Measurements from ENCODE around the gene LRP10.
"Not testable (repeated sequence)": the region's sequence is repeated elsewhere in the genome, so short reads cannot be mapped to it uniquely, and the experiment has no call there.

Gene LRP10, protein sequence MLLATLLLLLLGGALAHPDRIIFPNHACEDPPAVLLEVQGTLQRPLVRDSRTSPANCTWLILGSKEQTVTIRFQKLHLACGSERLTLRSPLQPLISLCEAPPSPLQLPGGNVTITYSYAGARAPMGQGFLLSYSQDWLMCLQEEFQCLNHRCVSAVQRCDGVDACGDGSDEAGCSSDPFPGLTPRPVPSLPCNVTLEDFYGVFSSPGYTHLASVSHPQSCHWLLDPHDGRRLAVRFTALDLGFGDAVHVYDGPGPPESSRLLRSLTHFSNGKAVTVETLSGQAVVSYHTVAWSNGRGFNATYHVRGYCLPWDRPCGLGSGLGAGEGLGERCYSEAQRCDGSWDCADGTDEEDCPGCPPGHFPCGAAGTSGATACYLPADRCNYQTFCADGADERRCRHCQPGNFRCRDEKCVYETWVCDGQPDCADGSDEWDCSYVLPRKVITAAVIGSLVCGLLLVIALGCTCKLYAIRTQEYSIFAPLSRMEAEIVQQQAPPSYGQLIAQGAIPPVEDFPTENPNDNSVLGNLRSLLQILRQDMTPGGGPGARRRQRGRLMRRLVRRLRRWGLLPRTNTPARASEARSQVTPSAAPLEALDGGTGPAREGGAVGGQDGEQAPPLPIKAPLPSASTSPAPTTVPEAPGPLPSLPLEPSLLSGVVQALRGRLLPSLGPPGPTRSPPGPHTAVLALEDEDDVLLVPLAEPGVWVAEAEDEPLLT

DNA sequence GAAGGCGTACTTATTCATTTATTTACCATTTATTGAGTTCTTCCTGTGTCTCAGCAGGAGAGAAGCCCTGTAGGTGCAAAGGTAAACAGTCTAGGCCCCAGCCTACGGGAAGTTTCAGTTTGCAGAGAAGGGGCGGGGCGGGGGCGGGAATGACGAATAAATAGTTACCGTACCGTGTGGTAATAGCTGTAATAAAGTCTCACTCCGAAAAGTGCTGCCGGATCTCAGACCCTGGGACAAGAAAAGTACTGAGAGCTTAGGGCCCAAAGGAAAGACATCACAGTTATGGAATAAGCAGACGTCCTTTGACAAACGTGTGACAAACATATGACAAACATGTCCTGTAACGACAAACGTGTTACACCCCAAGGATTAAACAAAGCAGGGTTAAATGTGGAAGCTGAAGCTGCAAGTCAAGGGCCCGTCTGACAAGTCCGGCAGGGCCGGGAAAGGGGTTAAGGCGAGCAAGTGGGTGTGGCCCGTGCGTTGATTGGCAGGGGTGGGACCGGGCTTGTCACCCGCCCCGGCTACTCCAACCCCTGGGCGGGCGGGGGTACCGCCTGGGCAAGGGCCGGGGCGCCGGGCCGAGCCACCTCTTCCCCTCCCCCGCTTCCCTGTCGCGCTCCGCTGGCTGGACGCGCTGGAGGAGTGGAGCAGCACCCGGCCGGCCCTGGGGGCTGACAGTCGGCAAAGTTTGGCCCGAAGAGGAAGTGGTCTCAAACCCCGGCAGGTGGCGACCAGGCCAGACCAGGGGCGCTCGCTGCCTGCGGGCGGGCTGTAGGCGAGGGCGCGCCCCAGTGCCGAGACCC, at the start of gene LRP10:
LRP10 (plus strand) TSS at position 517 of the 809 bp plus-strand sequence. CDS start 564 bp downstream, outside the sequence.
- peak; percentile 47 for DNase-seq

DNA sequence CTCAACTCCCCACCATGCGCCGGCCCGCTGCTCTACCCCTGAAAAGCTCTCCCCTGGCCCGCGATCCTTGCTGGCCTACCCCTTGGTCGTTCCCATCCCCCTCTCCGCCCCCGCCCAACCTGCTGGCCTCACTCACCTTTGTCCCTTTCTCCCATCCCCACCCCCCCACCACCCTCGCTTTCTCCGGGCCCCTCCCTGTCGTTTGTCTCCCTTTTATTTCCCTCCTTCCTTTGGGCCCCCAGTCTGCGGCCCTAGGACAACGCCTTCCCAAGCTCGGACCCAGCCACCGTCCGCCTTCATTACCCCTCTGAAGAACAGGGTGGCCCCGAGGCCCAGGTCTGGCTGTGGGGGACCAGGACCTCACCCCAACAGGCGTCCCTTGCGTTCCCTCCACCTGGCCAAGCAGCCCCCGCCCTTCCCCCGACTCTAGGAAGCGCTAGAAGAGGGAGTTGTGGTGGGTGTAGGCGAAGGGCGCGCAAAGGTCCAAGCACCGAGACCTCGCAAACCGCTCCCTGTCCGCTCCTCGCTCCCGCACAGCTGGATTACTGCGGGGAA, 49.4 kb upstream of the LRP10 start:
- DNase-seq: no peak

DNA sequence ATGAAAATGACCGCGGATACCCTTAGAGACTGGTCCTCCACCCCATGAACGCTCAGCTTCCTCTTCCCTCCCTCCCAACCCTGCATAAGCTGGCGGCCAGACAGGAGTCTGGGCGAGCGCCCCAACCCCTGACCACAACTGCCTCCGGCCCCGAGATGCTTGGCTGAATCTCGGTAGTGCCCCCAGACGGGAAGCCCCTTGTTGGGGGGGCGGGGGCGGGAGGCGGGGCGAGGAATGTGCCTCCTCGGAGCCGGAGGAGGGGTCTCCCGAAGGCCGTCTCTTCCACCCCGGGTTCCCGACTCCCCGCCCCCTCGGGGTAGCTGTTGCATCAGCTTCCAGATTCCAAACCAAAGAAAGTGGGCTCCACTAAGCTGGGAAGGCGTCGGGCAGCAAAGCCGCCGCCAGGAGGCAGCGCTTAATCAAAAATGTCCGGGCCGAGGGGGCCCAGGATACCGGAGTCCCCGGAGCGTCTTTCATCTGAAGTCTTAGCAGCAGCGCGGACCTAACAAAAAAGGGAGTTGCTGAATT, 48.9 kb upstream of the LRP10 start:
- DNase-seq: peak; percentile 49

DNA sequence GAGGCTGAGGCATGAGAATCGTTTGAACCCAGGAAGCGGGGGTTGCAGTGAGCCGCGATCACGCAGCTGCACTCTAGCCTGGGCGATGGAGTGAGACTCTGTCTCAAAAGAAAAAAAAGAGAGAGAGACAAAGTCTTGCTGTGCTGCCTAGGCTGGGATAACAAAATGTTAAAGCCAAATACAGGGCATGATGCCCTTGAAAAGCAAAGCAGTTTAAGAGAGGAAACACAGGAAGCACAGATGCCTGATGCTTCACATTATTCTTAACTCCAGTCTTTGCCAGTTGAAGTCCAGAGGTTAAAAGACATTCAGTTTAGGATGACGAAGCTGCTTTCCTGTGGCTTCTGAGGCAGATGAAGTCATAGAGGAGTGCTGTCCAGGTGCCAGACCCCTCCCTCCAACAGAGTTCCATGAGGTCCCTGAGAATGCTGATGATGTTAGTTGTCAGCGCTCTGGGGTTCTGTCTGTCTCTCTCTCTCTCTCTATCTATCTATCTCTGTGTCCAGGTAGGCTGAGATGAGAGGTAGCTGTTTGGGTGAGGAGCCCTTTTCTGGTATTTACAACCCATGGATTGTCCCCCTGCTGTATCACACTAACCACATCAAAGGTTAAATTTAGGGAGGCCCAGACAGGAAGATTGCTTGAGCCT, 46.7 kb upstream of the LRP10 start:
- DNase-seq: no peak

DNA sequence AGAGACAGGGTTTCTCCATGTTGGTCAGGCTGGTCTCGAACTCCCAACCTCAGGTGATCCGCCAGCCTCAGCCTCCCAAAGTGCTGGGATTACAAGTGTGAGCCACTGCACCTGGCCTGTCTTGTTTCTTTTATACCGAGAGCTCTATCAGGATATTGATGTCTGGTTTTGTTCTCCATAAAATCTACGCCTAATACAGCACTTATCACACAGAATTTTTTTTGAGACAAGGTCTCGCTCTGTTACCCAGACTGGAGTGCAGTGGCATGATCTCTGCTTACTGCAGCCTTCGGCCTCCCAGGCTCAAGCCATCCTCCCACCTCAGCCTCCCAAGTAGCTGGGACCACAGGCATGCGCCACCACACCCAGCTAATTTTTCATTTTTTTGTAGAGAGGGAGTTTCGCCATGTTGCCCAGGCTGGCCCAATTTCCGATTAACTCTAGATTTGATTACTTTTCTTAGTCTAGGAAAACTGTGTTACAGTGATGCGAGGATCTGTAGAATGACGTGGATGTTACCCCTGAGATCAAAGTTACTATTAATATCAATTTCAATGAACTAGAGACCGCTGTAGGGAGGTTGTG, 42.4 kb upstream of the LRP10 start:
- not testable (repeated sequence) for DNase-seq

DNA sequence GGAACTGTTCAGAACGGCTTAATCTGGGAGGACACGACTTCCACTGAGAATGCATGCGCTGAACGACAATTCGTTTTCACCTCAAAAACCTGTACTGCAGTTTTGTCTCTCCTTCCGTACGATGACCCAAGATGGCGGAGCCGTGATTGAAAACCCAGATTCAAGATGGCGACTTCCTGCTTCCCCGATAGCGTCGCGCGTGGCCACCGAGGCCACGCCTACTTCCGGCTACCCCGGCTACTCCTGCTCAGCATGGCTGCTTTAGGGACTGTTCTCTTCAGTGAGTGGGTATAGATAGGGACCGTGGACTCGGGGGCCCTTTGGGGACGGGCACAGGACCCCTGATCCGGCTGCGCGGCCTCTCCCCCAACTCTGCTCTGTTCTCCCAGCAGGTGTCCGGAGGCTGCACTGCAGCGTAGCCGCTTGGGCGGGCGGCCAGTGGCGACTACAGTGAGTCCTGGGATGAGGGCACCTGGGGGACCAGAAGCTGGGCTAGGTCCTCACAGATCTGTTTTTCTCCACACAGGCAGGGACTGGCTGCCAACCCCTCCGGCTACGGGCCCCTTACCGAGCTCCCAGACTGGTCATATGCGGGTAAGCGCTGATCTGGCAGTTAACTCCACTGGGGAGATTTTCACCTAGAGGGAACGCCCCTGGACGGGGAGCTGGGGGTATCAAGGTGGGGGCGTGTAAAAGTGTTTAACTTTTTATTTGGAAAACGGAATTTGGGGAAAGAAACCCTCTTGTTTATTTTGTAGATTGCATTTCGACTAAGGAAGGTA, 41.7 kb upstream of the LRP10 start, which contains the start of gene MRPL52:
MRPL52 (plus strand) TSS at position 227 of the 782 bp plus-strand sequence; CDS start at position 253, 26 bp downstream.
- DNase-seq: peak; percentile 62

DNA sequence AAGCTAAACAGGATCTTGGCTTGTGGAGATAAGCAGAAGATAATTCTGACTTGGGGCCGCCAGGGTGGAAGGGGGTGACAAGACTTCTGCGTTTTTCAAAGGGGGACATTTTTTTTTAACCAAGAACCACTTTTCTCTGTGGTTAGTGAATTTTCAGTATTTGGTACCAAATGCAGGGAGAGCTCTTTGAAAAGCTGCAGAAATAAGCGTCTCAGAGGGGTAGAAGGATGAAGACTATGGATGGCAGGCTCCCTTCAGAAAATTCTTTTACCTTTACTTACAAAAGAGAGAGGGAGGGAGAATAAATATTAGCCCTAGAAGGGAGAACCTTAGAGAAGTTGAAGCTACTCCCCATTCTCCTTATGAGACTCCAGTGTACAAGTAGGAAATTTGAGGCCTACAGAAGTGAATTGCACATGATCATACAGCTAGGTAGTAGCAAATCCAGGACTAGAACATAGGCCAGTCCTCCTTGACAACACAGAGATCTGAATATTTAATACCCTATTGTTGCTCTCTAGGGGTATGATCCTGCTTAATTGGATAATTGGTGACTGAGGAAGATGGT, 41.0 kb upstream of the LRP10 start:
- no peak for DNase-seq

DNA sequence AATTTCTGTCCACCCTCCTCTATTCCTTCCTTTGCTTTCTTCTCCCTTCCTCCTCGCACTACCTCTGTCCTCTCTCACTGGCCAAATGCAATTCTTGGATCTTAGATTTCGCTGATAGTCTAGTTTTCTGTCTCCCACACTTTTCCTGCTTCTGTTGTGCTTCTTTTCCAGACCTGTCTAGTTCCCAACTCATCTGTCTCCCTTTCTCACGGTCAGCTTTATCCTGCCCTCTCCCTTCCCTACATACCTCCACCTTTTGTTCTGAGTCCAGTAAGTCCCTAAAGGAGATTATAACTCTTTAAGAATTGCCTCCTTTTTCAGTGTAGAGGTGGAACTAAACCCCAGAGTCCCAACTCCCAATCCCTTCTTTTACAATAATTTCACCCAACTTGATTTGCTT, 36.0 kb upstream of the LRP10 start:
- no peak for DNase-seq

DNA sequence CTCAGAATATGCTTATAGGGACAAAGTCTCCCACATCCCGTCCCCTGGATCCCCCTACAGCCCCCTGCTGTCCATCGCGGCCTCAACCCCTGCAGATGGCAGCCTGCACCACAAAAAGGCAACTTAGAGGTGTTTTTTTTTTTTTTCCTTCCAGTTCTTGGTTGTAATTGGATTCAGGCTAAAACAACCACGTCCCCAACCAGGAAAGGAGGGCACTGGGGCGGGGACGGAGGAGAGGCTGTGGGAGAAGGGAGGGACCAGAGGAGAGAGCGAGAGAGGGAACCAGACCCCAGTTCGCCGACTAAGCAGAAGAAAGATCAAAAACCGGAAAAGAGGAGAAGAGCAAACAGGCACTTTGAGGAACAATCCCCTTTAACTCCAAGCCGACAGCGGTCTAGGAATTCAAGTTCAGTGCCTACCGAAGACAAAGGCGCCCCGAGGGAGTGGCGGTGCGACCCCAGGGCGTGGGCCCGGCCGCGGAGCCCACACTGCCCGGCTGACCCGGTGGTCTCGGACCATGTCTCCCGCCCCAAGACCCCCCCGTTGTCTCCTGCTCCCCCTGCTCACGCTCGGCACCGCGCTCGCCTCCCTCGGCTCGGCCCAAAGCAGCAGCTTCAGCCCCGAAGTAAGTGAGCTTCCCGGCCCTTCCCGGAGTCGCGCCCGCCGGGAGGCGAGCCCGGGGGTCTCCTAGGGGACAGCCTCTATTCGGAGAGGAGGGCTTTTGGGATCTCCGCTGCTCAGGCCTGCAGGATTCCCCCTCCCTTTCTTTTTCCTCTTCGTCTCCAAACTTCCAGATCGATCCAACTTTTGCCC, 35.0 kb upstream of the LRP10 start, which contains the start of gene MMP14:
MMP14 (plus strand) TSS at position 285 of the 813 bp plus-strand sequence; CDS start at position 518, 233 bp downstream.
- no peak for DNase-seq

DNA sequence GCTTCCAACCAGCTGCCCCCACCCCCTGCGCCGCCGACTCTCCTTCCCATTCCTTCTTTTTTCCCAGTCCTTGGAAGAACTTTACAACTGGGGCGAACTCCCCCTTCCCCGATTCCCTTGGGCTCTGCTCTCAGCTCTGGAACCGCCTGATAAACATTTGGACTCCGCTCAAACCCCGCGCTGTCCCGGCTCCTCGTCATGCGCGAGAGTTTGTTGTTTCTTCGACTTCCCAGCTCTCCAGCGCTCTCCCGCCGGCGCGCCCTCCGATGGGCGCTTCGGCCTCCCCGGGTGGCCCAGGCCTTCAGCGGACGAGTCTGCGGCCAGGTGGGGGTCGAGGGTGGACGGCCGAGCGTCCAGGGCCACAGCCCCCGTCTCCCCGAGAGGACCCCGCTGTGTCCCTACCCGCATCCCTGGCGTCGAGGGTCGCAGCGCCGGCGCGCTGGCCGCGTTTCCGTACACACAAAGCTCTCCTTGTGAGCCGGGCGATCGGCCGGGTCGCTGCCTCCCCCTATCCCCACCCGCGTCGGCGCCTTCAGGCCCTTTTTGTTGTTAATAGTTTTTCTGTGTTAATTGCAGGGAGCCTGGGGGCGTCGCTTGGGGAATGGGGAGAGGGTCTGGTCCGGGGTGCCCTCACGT, 34.3 kb upstream of the LRP10 start:
- no peak for DNase-seq

DNA sequence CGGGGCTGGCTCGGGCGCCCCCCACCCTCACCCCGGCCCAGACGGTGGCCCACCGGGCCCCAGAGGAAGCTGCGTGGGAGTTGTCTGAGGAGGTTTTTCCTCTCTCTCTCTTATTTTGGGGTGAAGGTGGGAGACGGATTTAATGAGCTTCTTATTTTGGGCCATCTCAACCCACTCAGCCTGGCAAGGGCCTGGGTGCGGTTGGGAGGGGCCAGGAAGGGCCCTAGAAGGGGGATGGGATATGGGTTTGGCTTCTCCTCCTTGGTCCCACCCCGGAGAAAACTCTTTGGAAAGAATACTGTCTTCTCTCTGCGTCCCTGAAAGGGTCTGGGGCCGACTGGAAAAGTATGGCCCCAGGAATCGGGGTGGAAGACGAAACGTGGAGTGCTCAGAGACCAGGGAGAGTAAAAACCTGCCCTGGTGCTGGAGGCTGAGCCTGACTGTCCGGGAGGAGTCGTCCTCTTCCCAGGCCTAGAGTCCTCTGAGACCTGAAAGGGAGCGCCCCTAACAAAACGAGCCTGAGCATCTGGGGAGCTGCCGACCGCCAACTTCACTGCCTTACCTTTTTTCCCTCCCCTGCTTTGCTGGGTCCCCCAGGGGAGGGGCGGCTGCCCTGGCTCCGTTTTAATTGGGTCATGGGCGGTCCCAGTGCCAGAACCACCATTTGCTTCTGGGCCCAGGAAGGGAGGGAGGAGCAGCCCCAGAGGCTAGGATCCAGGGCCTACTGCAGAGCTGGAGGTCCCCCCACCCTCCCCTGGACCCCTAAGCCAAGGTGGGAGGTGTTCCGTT, 33.6 kb upstream of the LRP10 start:
- DNase-seq: no peak

DNA sequence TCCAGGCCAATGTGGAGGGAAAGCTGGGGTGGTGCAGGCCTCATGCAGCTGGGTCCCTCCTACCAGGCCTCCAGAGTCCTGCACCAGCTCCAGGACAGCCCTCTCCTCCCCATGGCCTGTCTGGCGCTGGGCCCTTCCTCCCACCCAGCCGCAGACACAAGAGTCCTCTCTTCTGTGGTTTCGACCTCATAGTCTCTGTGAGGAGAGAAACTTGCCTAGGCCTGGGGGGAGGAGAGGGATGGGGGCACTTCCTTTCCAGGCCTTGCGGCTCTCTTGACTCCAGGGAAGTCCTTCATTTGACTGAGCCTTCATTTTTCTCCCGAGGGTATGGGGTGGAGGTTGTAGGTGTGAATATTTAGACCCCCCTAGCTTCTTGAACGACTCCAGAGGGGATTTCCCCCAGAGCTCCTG, 32.9 kb upstream of the LRP10 start:
- no peak for DNase-seq

DNA sequence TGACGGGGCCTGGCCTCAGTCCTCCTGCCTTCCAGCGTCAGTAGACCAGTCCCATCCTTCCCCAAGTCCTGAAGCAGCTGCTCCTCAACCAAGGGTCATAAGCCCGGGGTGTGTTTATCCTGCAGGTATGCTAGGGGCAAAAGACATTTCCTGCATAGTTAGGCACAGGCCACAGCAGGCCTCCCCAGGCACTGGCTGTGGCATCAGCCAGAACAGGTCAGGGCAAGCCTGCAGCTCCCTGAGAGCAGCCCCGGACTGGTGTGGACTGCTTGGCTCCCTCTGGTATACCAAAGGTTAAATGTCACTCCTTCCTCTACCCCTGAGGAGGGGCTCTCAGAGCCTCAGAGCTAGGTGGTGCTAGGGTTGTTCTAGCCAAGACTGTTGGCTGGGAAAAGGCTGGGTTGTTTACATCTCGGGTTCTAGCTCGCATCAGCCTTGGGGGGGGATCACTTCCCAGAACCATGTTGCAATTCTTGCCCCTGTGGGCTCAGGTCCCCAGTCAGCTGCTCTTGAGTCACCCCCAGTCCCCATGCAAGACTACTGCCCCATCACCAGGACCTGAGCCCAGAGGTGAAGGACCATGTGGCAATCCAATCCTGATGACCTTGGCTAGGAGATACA, 32.3 kb upstream of the LRP10 start:
- no peak for DNase-seq

DNA sequence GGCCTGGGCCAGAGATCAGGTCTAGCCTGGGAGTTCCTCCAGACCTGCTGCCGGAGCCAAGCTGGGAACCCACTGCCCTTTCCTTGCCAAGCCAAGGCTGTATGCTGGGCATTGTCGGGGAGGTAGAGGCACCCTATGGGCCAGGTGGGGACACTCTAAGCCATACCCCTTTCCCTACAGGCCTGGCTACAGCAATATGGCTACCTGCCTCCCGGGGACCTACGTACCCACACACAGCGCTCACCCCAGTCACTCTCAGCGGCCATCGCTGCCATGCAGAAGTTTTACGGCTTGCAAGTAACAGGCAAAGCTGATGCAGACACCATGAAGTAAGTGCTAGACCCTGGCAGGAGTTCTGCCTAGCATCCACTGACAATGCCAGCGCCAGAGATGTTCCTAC, 30.2 kb upstream of the LRP10 start:
- DNase-seq: no peak

DNA sequence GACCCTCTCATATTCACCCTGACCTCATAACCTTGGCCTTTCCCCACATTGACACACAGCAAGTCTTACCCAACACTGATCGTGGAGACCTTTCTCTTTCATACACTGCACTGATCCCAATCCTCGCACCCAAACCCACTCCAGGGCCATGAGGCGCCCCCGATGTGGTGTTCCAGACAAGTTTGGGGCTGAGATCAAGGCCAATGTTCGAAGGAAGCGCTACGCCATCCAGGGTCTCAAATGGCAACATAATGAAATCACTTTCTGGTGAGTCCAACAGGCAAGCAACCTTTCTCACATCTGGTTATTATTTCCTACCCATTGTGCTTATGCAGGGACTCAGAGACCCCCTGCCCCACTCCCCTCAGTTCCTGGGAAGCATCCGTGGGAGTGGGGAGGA, 29.8 kb upstream of the LRP10 start:
- DNase-seq: no peak

DNA sequence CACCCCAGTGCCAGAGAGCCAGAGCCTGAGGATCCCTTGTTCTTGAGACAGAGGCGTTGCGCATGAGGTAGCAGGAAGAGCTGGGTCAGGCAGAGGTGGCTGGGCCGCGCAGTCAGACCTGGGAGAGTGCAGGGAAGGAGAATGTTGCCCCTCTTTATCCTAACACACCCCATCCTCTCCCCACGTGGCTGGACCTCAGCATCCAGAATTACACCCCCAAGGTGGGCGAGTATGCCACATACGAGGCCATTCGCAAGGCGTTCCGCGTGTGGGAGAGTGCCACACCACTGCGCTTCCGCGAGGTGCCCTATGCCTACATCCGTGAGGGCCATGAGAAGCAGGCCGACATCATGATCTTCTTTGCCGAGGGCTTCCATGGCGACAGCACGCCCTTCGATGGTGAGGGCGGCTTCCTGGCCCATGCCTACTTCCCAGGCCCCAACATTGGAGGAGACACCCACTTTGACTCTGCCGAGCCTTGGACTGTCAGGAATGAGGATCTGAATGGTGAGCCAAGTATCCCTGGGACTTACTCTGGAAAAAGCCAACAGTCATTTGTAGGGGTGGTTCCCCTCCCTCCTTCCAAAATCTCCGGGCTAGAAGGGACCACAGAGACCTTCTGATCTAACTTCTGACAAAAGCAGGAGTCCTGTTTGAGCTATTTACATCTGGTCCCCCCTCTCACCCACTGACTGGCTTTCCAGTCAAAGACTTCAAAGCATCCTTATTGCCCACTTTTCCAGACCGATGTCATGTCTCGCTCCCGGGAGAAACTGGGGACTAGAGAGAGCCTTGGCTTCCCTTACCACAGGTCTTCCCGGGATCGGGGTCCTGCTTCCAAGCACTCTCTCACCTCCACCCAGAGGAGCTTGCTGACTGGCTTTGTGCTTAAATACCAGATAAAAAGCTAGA, 29.1 kb upstream of the LRP10 start:
- DNase-seq: no peak

Data from 8988T (cell line).